ENCODE results near the gene ARHGAP10. TPM values are rescaled to one million over a fixed set of nuclear protein-coding genes. Genes with fewer than 3 reads are reported as not detected.

Gene ARHGAP10
- total RNA-seq, 4 donors from 2014 or later: 186 to 296 (median 192) TPM

- WGBS: 99% methylated on average over 2 of the region's 2 CpGs
- no peak for DNase-seq (ENCODE audit: extremely low spot score)
- peaks cover 0 to 19% (median 12%) of the 10 kb centered on the region in 4 donors for H3K4me1 ChIP-seq
- TF ChIP-seq, protein P1, sequence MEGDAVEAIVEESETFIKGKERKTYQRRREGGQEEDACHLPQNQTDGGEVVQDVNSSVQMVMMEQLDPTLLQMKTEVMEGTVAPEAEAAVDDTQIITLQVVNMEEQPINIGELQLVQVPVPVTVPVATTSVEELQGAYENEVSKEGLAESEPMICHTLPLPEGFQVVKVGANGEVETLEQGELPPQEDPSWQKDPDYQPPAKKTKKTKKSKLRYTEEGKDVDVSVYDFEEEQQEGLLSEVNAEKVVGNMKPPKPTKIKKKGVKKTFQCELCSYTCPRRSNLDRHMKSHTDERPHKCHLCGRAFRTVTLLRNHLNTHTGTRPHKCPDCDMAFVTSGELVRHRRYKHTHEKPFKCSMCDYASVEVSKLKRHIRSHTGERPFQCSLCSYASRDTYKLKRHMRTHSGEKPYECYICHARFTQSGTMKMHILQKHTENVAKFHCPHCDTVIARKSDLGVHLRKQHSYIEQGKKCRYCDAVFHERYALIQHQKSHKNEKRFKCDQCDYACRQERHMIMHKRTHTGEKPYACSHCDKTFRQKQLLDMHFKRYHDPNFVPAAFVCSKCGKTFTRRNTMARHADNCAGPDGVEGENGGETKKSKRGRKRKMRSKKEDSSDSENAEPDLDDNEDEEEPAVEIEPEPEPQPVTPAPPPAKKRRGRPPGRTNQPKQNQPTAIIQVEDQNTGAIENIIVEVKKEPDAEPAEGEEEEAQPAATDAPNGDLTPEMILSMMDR (IDR thresholded peaks at IDR 0.05): no peak
- TF ChIP-seq POLR2AphosphoS5 (IDR thresholded peaks at IDR 0.05) (no peak), EP300 (IDR thresholded peaks at IDR 0.05) (no peak), POLR2A (IDR thresholded peaks at IDR 0.05; ENCODE audit: low read depth) (no peak)
- H3K27me3 ChIP-seq: no peaks in the 10 kb centered on the region
- H3K4me3 ChIP-seq: no peak overlapping the region
- H3K36me3 ChIP-seq: peaks cover 37 to 84% (median 52%) of the 10 kb centered on the region in 4 donors
- no peaks in the 10 kb centered on the region for H3K9me3 ChIP-seq
- H3K27ac ChIP-seq (replicated peaks in 1 of 4): no peak overlapping the region
- intact Hi-C loops (cut with DNase I): no loop called here
Measured at GRCh38 chr4:147913137-147913536, 181.2 kb downstream of the ARHGAP10 start.

GRCh38 chr4:147916351-147916750 is 184.5 kb downstream of the ARHGAP10 start:
- H3K27me3 ChIP-seq: no peaks in the 10 kb centered on the region
- H3K36me3 ChIP-seq: peaks cover 27 to 73% (median 31%) of the 10 kb centered on the region in 4 donors
- peak overlapping the region in 1 of 4 donors; percentile 15 for H3K27ac ChIP-seq (replicated peaks in 1 of 4)
- DNase-seq (ENCODE audit: extremely low spot score): no peak
- 44% methylated on average over 4 of the region's 4 CpGs for WGBS
- no peaks in the 10 kb centered on the region for H3K9me3 ChIP-seq
- peaks cover 0 to 19% (median 12%) of the 10 kb centered on the region in 4 donors for H3K4me1 ChIP-seq
- intact Hi-C loops (cut with DNase I): no loop called here
- H3K4me3 ChIP-seq: no peak overlapping the region
- no peak for TF ChIP-seq POLR2AphosphoS5 (IDR thresholded peaks at IDR 0.05)
- TF ChIP-seq, protein P1 (IDR thresholded peaks at IDR 0.05): no peak
- TF ChIP-seq POLR2A (IDR thresholded peaks at IDR 0.05; ENCODE audit: low read depth): no peak
- no peak for TF ChIP-seq EP300 (IDR thresholded peaks at IDR 0.05)

DNA sequence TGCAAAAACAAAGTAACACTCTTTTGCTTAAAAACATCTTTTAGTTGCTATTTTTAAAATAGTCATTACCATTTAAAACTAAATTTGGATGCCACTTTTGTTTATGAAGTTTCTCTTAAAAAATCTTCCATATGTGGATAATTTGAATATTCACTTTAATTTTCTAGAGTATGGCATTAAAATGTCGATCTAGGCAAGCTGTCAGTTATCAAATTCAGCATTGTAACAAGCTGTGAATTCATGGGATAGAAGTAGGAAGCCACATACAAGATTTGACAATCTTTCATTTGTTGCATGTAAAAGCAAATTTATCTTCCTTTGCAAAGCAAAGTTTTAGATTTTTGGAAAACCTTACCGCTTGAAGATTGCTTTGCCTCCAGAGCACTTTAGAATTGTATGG is 191.5 kb downstream of the ARHGAP10 start:
- 100% methylated on average over 2 of the region's 2 CpGs for WGBS
- intact Hi-C loops (cut with DNase I): no loop called here
- Histone ChIP-seq H3K4me3 (no peak overlapping the region), H3K9me3 (no peaks in the 10 kb centered on the region), H3K36me3 (peaks cover 4 to 59% (median 12%) of the 10 kb centered on the region in 4 donors), H3K4me1 (peaks cover 9 to 31% (median 21%) of the 10 kb centered on the region in 4 donors), H3K27me3 (no peaks in the 10 kb centered on the region), H3K27ac (replicated peaks in 1 of 4) (no peak overlapping the region)
- TF ChIP-seq, protein P1 (IDR thresholded peaks at IDR 0.05): no peak
- TF ChIP-seq EP300 (IDR thresholded peaks at IDR 0.05): no peak
- no peak for TF ChIP-seq POLR2AphosphoS5 (IDR thresholded peaks at IDR 0.05)
- no peak for TF ChIP-seq POLR2A (IDR thresholded peaks at IDR 0.05; ENCODE audit: low read depth)
- DNase-seq (ENCODE audit: extremely low spot score): no peak

GRCh38 chr4:147923854-147924253 is 192.0 kb downstream of the ARHGAP10 start:
- H3K27me3 ChIP-seq: no peaks in the 10 kb centered on the region
- WGBS: 91% methylated on average over 4 of the region's 4 CpGs
- H3K9me3 ChIP-seq: no peaks in the 10 kb centered on the region
- peaks cover 4 to 54% (median 12%) of the 10 kb centered on the region in 4 donors for H3K36me3 ChIP-seq
- no peak overlapping the region for H3K27ac ChIP-seq (replicated peaks in 1 of 4)
- H3K4me3 ChIP-seq: no peak overlapping the region
- DNase-seq (ENCODE audit: extremely low spot score): no peak
- peaks cover 11 to 36% (median 25%) of the 10 kb centered on the region in 4 donors for H3K4me1 ChIP-seq
- TF ChIP-seq POLR2AphosphoS5 (IDR thresholded peaks at IDR 0.05): no peak
- no peak for TF ChIP-seq EP300 (IDR thresholded peaks at IDR 0.05)
- no peak for TF ChIP-seq POLR2A (IDR thresholded peaks at IDR 0.05; ENCODE audit: low read depth)
- TF ChIP-seq, protein P1 (IDR thresholded peaks at IDR 0.05): no peak
- intact Hi-C loops (cut with DNase I): no loop called here

All from esophagus muscularis mucosa (tissue), 4 donors.